Measurements from ENCODE around the gene ZNF575. TPM values are rescaled to one million over a fixed set of nuclear protein-coding genes. Genes with fewer than 3 reads are reported as not detected.

Gene ZNF575
- total and polyA plus RNA-seq, 4 donors = 0.08 to 1.0 (median 0.49) TPM

DNA sequence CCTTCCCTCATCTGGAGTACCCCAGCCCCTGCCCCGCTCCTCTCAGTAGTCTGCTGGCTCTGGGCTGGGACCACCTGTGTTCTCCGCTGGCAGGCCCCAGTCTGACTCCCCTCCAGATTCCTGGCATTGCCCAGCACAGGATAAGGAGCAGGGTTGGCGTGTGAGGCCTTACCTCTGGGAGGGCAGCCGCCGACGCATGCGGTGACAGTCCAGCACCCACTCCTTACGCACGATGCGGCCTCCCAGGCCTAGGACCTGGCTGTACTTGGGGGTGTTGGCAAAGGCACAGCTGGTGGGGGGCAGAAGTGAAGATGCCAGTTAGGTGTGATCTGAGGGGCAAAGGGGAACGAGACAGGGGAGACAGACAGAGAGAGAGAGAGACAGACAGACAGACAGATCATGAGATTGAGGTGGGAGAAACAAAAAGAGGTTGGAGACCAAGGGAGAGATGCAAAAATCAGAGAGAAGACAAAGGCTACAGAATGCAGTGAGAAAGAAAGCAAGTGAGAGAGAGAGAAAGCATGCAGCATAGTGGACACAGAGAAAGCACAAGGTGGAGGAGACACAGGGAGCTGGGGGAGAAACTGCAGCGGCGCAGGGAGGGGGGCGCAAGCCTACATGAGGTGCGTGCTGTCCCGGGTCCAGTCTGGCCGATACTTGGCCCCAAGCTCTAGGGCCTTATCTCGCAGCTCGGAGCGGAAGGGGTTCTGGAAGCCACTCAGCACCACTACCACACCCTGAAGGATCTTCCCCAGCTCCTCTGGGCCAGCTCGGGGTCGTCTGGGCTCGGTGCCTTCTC, 18.6 kb downstream of the ZNF575 start:
- DNase-seq (ENCODE audit: low spot score) = no peak
- WGBS = 93% methylated on average over 23 of the region's 23 CpGs
- no peaks in the 10 kb centered on the region for H3K27me3 ChIP-seq (ENCODE audit: control insufficient read depth in 4 of 4, insufficient read depth in 4 of 4, low read length in 3 of 4)

More for the DNA sequence above, 18.6 kb downstream of the ZNF575 start:
- H3K36me3 ChIP-seq (ENCODE audit: control insufficient read depth in 4 of 4, insufficient read depth in 3 of 4, low read depth in 1 of 4, low read length in 3 of 4) = peaks cover 8 to 30% (median 14%) of the 10 kb centered on the region in 4 donors
- H3K9me3 ChIP-seq (ENCODE audit: control insufficient read depth in 4 of 4, low read length in 3 of 4) = no peaks in the 10 kb centered on the region
- TF ChIP-seq TAF1 (conservative IDR thresholded peaks at IDR 0.05) (no peak), JUND (IDR thresholded peaks at IDR 0.05) (no peak), EGR1 (IDR thresholded peaks at IDR 0.05; ENCODE audit: low read depth in 2 of 2) (no peak), HNF4A (conservative IDR thresholded peaks at IDR 0.05) (no peak), FOXA2 (IDR thresholded peaks at IDR 0.05) (no peak), YY1 (IDR thresholded peaks at IDR 0.05) (no peak), FOXA1 (IDR thresholded peaks at IDR 0.05) (no peak), SP1 (IDR thresholded peaks at IDR 0.05) (no peak), HNF4G (IDR thresholded peaks at IDR 0.05) (no peak), NR2F2 (IDR thresholded peaks at IDR 0.05) (no peak), RAD21 (IDR thresholded peaks at IDR 0.05) (no peak), GABPA (IDR thresholded peaks at IDR 0.05 in 1 of 2, conservative IDR thresholded peaks at IDR 0.05 in 1 of 2) (no peak), RXRA (IDR thresholded peaks at IDR 0.05) (no peak)
- TF ChIP-seq, protein P1, sequence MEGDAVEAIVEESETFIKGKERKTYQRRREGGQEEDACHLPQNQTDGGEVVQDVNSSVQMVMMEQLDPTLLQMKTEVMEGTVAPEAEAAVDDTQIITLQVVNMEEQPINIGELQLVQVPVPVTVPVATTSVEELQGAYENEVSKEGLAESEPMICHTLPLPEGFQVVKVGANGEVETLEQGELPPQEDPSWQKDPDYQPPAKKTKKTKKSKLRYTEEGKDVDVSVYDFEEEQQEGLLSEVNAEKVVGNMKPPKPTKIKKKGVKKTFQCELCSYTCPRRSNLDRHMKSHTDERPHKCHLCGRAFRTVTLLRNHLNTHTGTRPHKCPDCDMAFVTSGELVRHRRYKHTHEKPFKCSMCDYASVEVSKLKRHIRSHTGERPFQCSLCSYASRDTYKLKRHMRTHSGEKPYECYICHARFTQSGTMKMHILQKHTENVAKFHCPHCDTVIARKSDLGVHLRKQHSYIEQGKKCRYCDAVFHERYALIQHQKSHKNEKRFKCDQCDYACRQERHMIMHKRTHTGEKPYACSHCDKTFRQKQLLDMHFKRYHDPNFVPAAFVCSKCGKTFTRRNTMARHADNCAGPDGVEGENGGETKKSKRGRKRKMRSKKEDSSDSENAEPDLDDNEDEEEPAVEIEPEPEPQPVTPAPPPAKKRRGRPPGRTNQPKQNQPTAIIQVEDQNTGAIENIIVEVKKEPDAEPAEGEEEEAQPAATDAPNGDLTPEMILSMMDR (IDR thresholded peaks at IDR 0.05; ENCODE audit: low read depth, low read length, missing input control) = no peak
- TF ChIP-seq, protein P2, sequence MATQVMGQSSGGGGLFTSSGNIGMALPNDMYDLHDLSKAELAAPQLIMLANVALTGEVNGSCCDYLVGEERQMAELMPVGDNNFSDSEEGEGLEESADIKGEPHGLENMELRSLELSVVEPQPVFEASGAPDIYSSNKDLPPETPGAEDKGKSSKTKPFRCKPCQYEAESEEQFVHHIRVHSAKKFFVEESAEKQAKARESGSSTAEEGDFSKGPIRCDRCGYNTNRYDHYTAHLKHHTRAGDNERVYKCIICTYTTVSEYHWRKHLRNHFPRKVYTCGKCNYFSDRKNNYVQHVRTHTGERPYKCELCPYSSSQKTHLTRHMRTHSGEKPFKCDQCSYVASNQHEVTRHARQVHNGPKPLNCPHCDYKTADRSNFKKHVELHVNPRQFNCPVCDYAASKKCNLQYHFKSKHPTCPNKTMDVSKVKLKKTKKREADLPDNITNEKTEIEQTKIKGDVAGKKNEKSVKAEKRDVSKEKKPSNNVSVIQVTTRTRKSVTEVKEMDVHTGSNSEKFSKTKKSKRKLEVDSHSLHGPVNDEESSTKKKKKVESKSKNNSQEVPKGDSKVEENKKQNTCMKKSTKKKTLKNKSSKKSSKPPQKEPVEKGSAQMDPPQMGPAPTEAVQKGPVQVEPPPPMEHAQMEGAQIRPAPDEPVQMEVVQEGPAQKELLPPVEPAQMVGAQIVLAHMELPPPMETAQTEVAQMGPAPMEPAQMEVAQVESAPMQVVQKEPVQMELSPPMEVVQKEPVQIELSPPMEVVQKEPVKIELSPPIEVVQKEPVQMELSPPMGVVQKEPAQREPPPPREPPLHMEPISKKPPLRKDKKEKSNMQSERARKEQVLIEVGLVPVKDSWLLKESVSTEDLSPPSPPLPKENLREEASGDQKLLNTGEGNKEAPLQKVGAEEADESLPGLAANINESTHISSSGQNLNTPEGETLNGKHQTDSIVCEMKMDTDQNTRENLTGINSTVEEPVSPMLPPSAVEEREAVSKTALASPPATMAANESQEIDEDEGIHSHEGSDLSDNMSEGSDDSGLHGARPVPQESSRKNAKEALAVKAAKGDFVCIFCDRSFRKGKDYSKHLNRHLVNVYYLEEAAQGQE (IDR thresholded peaks at IDR 0.05) = no peak
- TF ChIP-seq, protein P3, sequence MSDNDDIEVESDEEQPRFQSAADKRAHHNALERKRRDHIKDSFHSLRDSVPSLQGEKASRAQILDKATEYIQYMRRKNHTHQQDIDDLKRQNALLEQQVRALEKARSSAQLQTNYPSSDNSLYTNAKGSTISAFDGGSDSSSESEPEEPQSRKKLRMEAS (IDR thresholded peaks at IDR 0.05) = no peak
- TF ChIP-seq, protein P4, sequence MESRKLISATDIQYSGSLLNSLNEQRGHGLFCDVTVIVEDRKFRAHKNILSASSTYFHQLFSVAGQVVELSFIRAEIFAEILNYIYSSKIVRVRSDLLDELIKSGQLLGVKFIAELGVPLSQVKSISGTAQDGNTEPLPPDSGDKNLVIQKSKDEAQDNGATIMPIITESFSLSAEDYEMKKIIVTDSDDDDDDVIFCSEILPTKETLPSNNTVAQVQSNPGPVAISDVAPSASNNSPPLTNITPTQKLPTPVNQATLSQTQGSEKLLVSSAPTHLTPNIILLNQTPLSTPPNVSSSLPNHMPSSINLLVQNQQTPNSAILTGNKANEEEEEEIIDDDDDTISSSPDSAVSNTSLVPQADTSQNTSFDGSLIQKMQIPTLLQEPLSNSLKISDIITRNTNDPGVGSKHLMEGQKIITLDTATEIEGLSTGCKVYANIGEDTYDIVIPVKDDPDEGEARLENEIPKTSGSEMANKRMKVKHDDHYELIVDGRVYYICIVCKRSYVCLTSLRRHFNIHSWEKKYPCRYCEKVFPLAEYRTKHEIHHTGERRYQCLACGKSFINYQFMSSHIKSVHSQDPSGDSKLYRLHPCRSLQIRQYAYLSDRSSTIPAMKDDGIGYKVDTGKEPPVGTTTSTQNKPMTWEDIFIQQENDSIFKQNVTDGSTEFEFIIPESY (IDR thresholded peaks at IDR 0.05) = no peak
- TF ChIP-seq, protein P5, sequence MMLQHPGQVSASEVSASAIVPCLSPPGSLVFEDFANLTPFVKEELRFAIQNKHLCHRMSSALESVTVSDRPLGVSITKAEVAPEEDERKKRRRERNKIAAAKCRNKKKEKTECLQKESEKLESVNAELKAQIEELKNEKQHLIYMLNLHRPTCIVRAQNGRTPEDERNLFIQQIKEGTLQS (IDR thresholded peaks at IDR 0.05) = no peak
- H3K4me1 ChIP-seq (ENCODE audit: control insufficient read depth in 4 of 4, insufficient read depth in 4 of 4, low read length in 3 of 4) = no peaks in the 10 kb centered on the region
- H3K4me3 ChIP-seq (ENCODE audit: low read depth in 1 of 3, low read length in 3 of 3) = no peak overlapping the region
- H3K9ac ChIP-seq (ENCODE audit: low read depth in 1 of 2, low read length in 2 of 2) = no peak overlapping the region
- no peak overlapping the region for H3K27ac ChIP-seq (ENCODE audit: low read depth in 1 of 2, low read length in 2 of 2)
